ENCODE results near the gene RNMT. TPM values are rescaled to one million over a fixed set of nuclear protein-coding genes. Genes with fewer than 3 reads are reported as not detected.
"Not testable (repeated sequence)": the region's sequence is repeated elsewhere in the genome, so short reads cannot be mapped to it uniquely, and the experiment has no call there.

The RNMT gene
- total and polyA plus RNA-seq, 7 experiments from 2014 or later: 35.1 to 101 (median 53.7) TPM

- Histone ChIP-seq H3K36me3 (ENCODE audit: control insufficient read depth in 2 of 3, insufficient read depth in 3 of 3, low read length in 3 of 3) (peaks cover 0 to 5% (median 0%) of the 10 kb centered on the region in 3 experiments), H3K9me3 (ENCODE audit: control insufficient read depth in 2 of 3, low read length in 3 of 3) (no peaks in the 10 kb centered on the region), H3K4me1 (ENCODE audit: control insufficient read depth in 2 of 2, insufficient read depth in 2 of 2, low read length in 2 of 2) (peaks cover 17 to 38% of the 10 kb centered on the region in 2 donors), H3K27ac (ENCODE audit: low read depth, low read length) (peak overlapping the region; percentile 98), H3K4me3 (ENCODE audit: low read length) (peak overlapping the region; percentile 95), H3K27me3 (ENCODE audit: control insufficient read depth in 2 of 2, insufficient read depth in 2 of 2, low read length in 2 of 2) (no peaks in the 10 kb centered on the region)
- ATAC-seq (peak; percentile 16), DNase-seq (peak in 2 of 9 donors; percentile 30 to 32)
- Mint-ChIP-seq H3K4me3 (peak overlapping the region; percentile 85 to 97 (median 90)), H3K9me3 (peaks cover 0 to 3% (median 0%) of the 10 kb centered on the region in 11 donors), H3K36me3 (peaks cover 4 to 27% (median 7%) of the 10 kb centered on the region in 5 donors), H3K27ac (peak overlapping the region; percentile 82 to 99 (median 96)), H3K27me3 (no peaks in the 10 kb centered on the region), H3K4me1 (peaks cover 47 to 72% (median 64%) of the 10 kb centered on the region in 7 donors)
- ChIA-PET CTCF (interaction anchor here (0.9 to 2.4 kb wide), 2 partner anchors 511 to 793 kb away, joined by 3 to 10 read pairs; no protein-coding TSS in a partner anchor), POLR2A (interaction anchor here (0.6 to 1.7 kb wide), 5 partner anchors 466 to 1732 kb away, joined by 3 to 7 read pairs (median 4); partner anchors contain the start of gene AFG3L2)
- intact Hi-C loops (cut with micrococcal nuclease): loop anchor here (1.0 to 10.0 kb wide), 21 partner anchors 114 to 1350 kb away; partner anchors contain the start of genes CEP192 (in 2 of the 2), PTPN2 (in 2 of the 2), ZNF519 (in 2 of the 2) and AFG3L2 (in 1 of the 2)
These were observed 479 bp downstream of the RNMT start for GRCh38 chr18:13726972-13727331.

- H3K9me3 Mint-ChIP-seq: peaks cover 0 to 3% (median 0%) of the 10 kb centered on the region in 11 donors
- ChIA-PET POLR2A (no interaction called here), CTCF (interaction anchor here (1.0 kb wide), 1 partner anchor 515 kb away, joined by 3 read pairs; no protein-coding TSS in a partner anchor)
- Histone ChIP-seq H3K27ac (ENCODE audit: low read depth, low read length) (peak overlapping the region; percentile 6), H3K4me3 (ENCODE audit: low read length) (no peak overlapping the region), H3K36me3 (ENCODE audit: control insufficient read depth in 2 of 3, insufficient read depth in 3 of 3, low read length in 3 of 3) (peaks cover 0 to 23% (median 10%) of the 10 kb centered on the region in 3 experiments), H3K27me3 (ENCODE audit: control insufficient read depth in 2 of 2, insufficient read depth in 2 of 2, low read length in 2 of 2) (no peaks in the 10 kb centered on the region), H3K4me1 (ENCODE audit: control insufficient read depth in 2 of 2, insufficient read depth in 2 of 2, low read length in 2 of 2) (peaks cover 11 to 32% of the 10 kb centered on the region in 2 donors), H3K9me3 (ENCODE audit: control insufficient read depth in 2 of 3, low read length in 3 of 3) (no peaks in the 10 kb centered on the region)
- H3K4me1 Mint-ChIP-seq: peaks cover 31 to 54% (median 51%) of the 10 kb centered on the region in 7 donors
- H3K27ac Mint-ChIP-seq: peak overlapping the region in 4 of 9 donors; percentile 29 to 65 (median 54)
- peaks cover 8 to 32% (median 20%) of the 10 kb centered on the region in 5 donors for H3K36me3 Mint-ChIP-seq
- H3K27me3 Mint-ChIP-seq: no peaks in the 10 kb centered on the region
- peak in 5 of 9 donors; percentile 5 to 32 (median 21) for DNase-seq
- peak overlapping the region in 7 of 10 donors; percentile 11 to 85 (median 29) for H3K4me3 Mint-ChIP-seq
- intact Hi-C loops (cut with micrococcal nuclease): no loop called here
- no peak for ATAC-seq
These were observed 4.0 kb downstream of the RNMT start for GRCh38 chr18:13730481-13730880.

- H3K4me1 ChIP-seq (ENCODE audit: control insufficient read depth in 2 of 2, insufficient read depth in 2 of 2, low read length in 2 of 2): peaks cover 0 to 2% of the 10 kb centered on the region in 2 donors
- H3K36me3 Mint-ChIP-seq: peaks cover 23 to 57% (median 47%) of the 10 kb centered on the region in 5 donors
- H3K27me3 ChIP-seq (ENCODE audit: control insufficient read depth in 2 of 2, insufficient read depth in 2 of 2, low read length in 2 of 2): no peaks in the 10 kb centered on the region
- ATAC-seq: no peak
- intact Hi-C loops (cut with micrococcal nuclease): no loop called here
- no peak for DNase-seq
- H3K4me3 Mint-ChIP-seq: no peak overlapping the region
- CTCF ChIA-PET: no interaction called here
- H3K9me3 Mint-ChIP-seq: peaks cover 0 to 2% (median 0%) of the 10 kb centered on the region in 11 donors
- no peaks in the 10 kb centered on the region for H3K27me3 Mint-ChIP-seq
- no peak overlapping the region for H3K4me3 ChIP-seq (ENCODE audit: low read length)
- peaks cover 5 to 20% (median 14%) of the 10 kb centered on the region in 7 donors for H3K4me1 Mint-ChIP-seq
- no peak overlapping the region for H3K27ac Mint-ChIP-seq
- POLR2A ChIA-PET: no interaction called here
- no peak overlapping the region for H3K27ac ChIP-seq (ENCODE audit: low read depth, low read length)
- peaks cover 10 to 65% (median 25%) of the 10 kb centered on the region in 3 experiments for H3K36me3 ChIP-seq (ENCODE audit: control insufficient read depth in 2 of 3, insufficient read depth in 3 of 3, low read length in 3 of 3)
- no peaks in the 10 kb centered on the region for H3K9me3 ChIP-seq (ENCODE audit: control insufficient read depth in 2 of 3, low read length in 3 of 3)
These were observed 9.2 kb downstream of the RNMT start for GRCh38 chr18:13735681-13736080.

- no peaks in the 10 kb centered on the region for H3K27me3 ChIP-seq (ENCODE audit: control insufficient read depth in 2 of 2, insufficient read depth in 2 of 2, low read length in 2 of 2)
- H3K4me3 ChIP-seq (ENCODE audit: low read length): no peak overlapping the region
- H3K9me3 Mint-ChIP-seq: no peaks in the 10 kb centered on the region
- H3K9me3 ChIP-seq (ENCODE audit: control insufficient read depth in 2 of 3, low read length in 3 of 3): no peaks in the 10 kb centered on the region
- no peaks in the 10 kb centered on the region for H3K27me3 Mint-ChIP-seq
- peaks cover 0 to 7% (median 0%) of the 10 kb centered on the region in 7 donors for H3K4me1 Mint-ChIP-seq
- H3K27ac ChIP-seq (ENCODE audit: low read depth, low read length): no peak overlapping the region
- CTCF ChIA-PET: no interaction called here
- peaks cover 28 to 74% (median 67%) of the 10 kb centered on the region in 5 donors for H3K36me3 Mint-ChIP-seq
- no peak for ATAC-seq
- no peak for DNase-seq
- no peak overlapping the region for H3K4me3 Mint-ChIP-seq
- H3K4me1 ChIP-seq (ENCODE audit: control insufficient read depth in 2 of 2, insufficient read depth in 2 of 2, low read length in 2 of 2): no peaks in the 10 kb centered on the region
- POLR2A ChIA-PET: interaction anchor here (1.2 kb wide), 1 partner anchor 13 kb away, joined by 4 read pairs; no protein-coding TSS in a partner anchor
- intact Hi-C loops (cut with micrococcal nuclease): no loop called here
- peak overlapping the region in 2 of 9 donors; percentile 13 to 19 for H3K27ac Mint-ChIP-seq
- H3K36me3 ChIP-seq (ENCODE audit: control insufficient read depth in 2 of 3, insufficient read depth in 3 of 3, low read length in 3 of 3): peaks cover 16 to 83% (median 17%) of the 10 kb centered on the region in 3 experiments
These were observed 19.2 kb downstream of the RNMT start for GRCh38 chr18:13745696-13746095.

GRCh38 chr18:13746633-13747032 is 20.2 kb downstream of the RNMT start:
- H3K36me3 Mint-ChIP-seq: peaks cover 32 to 76% (median 69%) of the 10 kb centered on the region in 5 donors
- Histone ChIP-seq H3K36me3 (ENCODE audit: control insufficient read depth in 2 of 3, insufficient read depth in 3 of 3, low read length in 3 of 3) (peaks cover 16 to 74% (median 17%) of the 10 kb centered on the region in 3 experiments), H3K4me1 (ENCODE audit: control insufficient read depth in 2 of 2, insufficient read depth in 2 of 2, low read length in 2 of 2) (no peaks in the 10 kb centered on the region), H3K9me3 (ENCODE audit: control insufficient read depth in 2 of 3, low read length in 3 of 3) (no peaks in the 10 kb centered on the region), H3K27me3 (ENCODE audit: control insufficient read depth in 2 of 2, insufficient read depth in 2 of 2, low read length in 2 of 2) (no peaks in the 10 kb centered on the region), H3K27ac (ENCODE audit: low read depth, low read length) (no peak overlapping the region), H3K4me3 (ENCODE audit: low read length) (no peak overlapping the region)
- no peak for ATAC-seq
- no peaks in the 10 kb centered on the region for H3K27me3 Mint-ChIP-seq
- CTCF ChIA-PET: interaction anchor here (0.7 kb wide), 1 partner anchor 190 kb away, joined by 4 read pairs; no protein-coding TSS in a partner anchor
- H3K4me1 Mint-ChIP-seq: peaks cover 0 to 7% (median 0%) of the 10 kb centered on the region in 7 donors
- H3K9me3 Mint-ChIP-seq: peaks cover 0 to 2% (median 0%) of the 10 kb centered on the region in 11 donors
- intact Hi-C loops (cut with micrococcal nuclease): no loop called here
- no peak overlapping the region for H3K4me3 Mint-ChIP-seq
- DNase-seq: no peak
- no peak overlapping the region for H3K27ac Mint-ChIP-seq
- POLR2A ChIA-PET: no interaction called here

GRCh38 chr18:13751599-13751998 is 25.1 kb downstream of the RNMT start:
- Mint-ChIP-seq H3K36me3 (peaks cover 28 to 85% (median 79%) of the 10 kb centered on the region in 5 donors), H3K27ac (peak overlapping the region in 1 of 9 donors; percentile 55)
- H3K36me3 ChIP-seq (ENCODE audit: control insufficient read depth in 2 of 3, insufficient read depth in 3 of 3, low read length in 3 of 3): peaks cover 16 to 77% (median 32%) of the 10 kb centered on the region in 3 experiments
- H3K4me3 Mint-ChIP-seq; H3K27me3 Mint-ChIP-seq; DNase-seq; H3K27ac ChIP-seq (ENCODE audit: low read depth, low read length); H3K27me3 ChIP-seq (ENCODE audit: control insufficient read depth in 2 of 2, insufficient read depth in 2 of 2, low read length in 2 of 2); H3K4me1 ChIP-seq (ENCODE audit: control insufficient read depth in 2 of 2, insufficient read depth in 2 of 2, low read length in 2 of 2); CTCF ChIA-PET; H3K4me1 Mint-ChIP-seq; intact Hi-C loops (cut with micrococcal nuclease); H3K4me3 ChIP-seq (ENCODE audit: low read length); POLR2A ChIA-PET; H3K9me3 ChIP-seq (ENCODE audit: control insufficient read depth in 2 of 3, low read length in 3 of 3); ATAC-seq; H3K9me3 Mint-ChIP-seq: not testable (repeated sequence)

Measured in naive thymus-derived CD4-positive, alpha-beta T cell (primary cell).